OCI-LY1 (cell line): Measurements from ENCODE around the gene CDH8.

ENCODE experiments used
- H2AFZ ChIP-seq: fragments of 200-600 bp; sonication (generic), shearing (Covaris generic); 2 replicates; pipeline ENCODE4 v1.6.0; 2014; ENCODE audit warnings: antibody characterized with exemption, mild to moderate bottlenecking, low read length
- H3F3A ChIP-seq: fragments of 200-600 bp; sonication (generic), shearing (Covaris generic); 2 replicates; pipeline ENCODE4 v1.6.0; 2014; ENCODE audit warnings: mild to moderate bottlenecking, antibody characterized with exemption, low read length, moderate library complexity; ENCODE audit not compliant: insufficient read depth
- H3K27ac ChIP-seq: fragments of 200-600 bp; sonication (generic); 2 replicates; pipeline ENCODE4 v1.5.1; 2014; ENCODE audit warnings: low read length, mixed run types, mild to moderate bottlenecking, low read depth; ENCODE audit not compliant: poor library complexity, severe bottlenecking
- H3K27me3 ChIP-seq: fragments of 200-600 bp; sonication (generic); 2 replicates; pipeline ENCODE4 v1.6.0; 2014; ENCODE audit warnings: antibody characterized with exemption, mild to moderate bottlenecking, low read length, moderate library complexity; ENCODE audit not compliant: insufficient read depth
- H3K36me3 ChIP-seq: fragments of 200-600 bp; sonication (generic); 2 replicates; pipeline ENCODE4 v1.6.1; 2014; ENCODE audit warnings: mild to moderate bottlenecking, antibody characterized with exemption, low read length, moderate library complexity, mixed read lengths; ENCODE audit not compliant: insufficient read depth
- H3K4me1 ChIP-seq: fragments of 200-600 bp; sonication (generic); 2 replicates; pipeline ENCODE4 v1.5.1; 2014; ENCODE audit warnings: mild to moderate bottlenecking, low read length, moderate library complexity; ENCODE audit not compliant: insufficient read depth, severe bottlenecking
- H3K4me2 ChIP-seq: fragments of 200-600 bp; sonication (generic), shearing (Covaris generic); 2 replicates; pipeline ENCODE4 v1.6.1; 2014; ENCODE audit warnings: low read length
- H3K4me3 ChIP-seq: fragments of 200-600 bp; sonication (generic); 2 replicates; pipeline ENCODE4 v1.5.1; 2014; ENCODE audit warnings: low read length, low read depth, mild to moderate bottlenecking, mixed read lengths; ENCODE audit not compliant: poor library complexity, severe bottlenecking
- H3K79me2 ChIP-seq: fragments of 200-600 bp; shearing (Covaris generic); 2 replicates; pipeline ENCODE4 v1.6.1; 2016; ENCODE audit warnings: mixed run types, low read length, mixed read lengths; ENCODE audit not compliant: insufficient read depth
- H3K9ac ChIP-seq: fragments of 200-600 bp; sonication (generic), shearing (Covaris generic); 2 replicates; pipeline ENCODE4 v1.6.1; 2014; ENCODE audit warnings: mild to moderate bottlenecking, low read length, mixed read lengths
- H3K9me2 ChIP-seq: fragments of 200-600 bp; sonication (generic), shearing (Covaris generic); 2 replicates; pipeline ENCODE4 v1.6.1; 2014; ENCODE audit warnings: low read depth, mild to moderate bottlenecking, low read length, mixed read lengths
- H3K9me3 ChIP-seq: fragments of 200-600 bp; shearing (Covaris generic); 2 replicates; pipeline ENCODE4 v1.6.1; 2014; ENCODE audit warnings: low read length, mixed read lengths
- H4K20me1 ChIP-seq: fragments of 200-600 bp; sonication (generic), shearing (Covaris generic); 2 replicates; pipeline ENCODE4 v1.6.0; 2016; ENCODE audit warnings: mild to moderate bottlenecking, low read length; ENCODE audit not compliant: insufficient read depth
- CTCF ChIP-seq: fragments of 200-600 bp; sonication (generic), shearing (Covaris generic); IDR thresholded peaks from 2 replicates; pipeline ENCODE4 v1.5.1; 2017; ENCODE audit warnings: mild to moderate bottlenecking, antibody characterized with exemption, low read length, moderate library complexity, mixed read lengths
- EZH2 ChIP-seq: fragments of 200-600 bp; sonication (generic), shearing (Covaris generic); IDR thresholded peaks from 2 replicates; pipeline ENCODE4 v1.8.0; 2017; ENCODE audit warnings: borderline replicate concordance, mixed run types, mild to moderate bottlenecking, antibody characterized with exemption, low read length, moderate library complexity, mixed read lengths

The CDH8 gene

GRCh38 chr16:61644736-61645135 is 391.5 kb downstream of the CDH8 start:
- no peak overlapping the region for H2AFZ ChIP-seq
- H3K4me3 ChIP-seq, result no peak overlapping the region
- no peaks in the 10 kb centered on the region for H3K9me2 ChIP-seq
- H4K20me1 ChIP-seq, result no peaks in the 10 kb centered on the region
- no peak overlapping the region for H3K27ac ChIP-seq
- no peak overlapping the region for H3K4me2 ChIP-seq
- H3K9ac ChIP-seq, result no peak overlapping the region
- H3K79me2 ChIP-seq, result no peaks in the 10 kb centered on the region
- no peaks in the 10 kb centered on the region for H3K36me3 ChIP-seq
- no peaks in the 10 kb centered on the region for H3K27me3 ChIP-seq
- no peaks in the 10 kb centered on the region for H3K4me1 ChIP-seq
- no peaks in the 10 kb centered on the region for H3K9me3 ChIP-seq
- TF ChIP-seq EZH2, result no peak
- TF ChIP-seq CTCF, result no peak
- H3F3A ChIP-seq, result no peaks in the 10 kb centered on the region

GRCh38 chr16:61617219-61617783 is 418.9 kb downstream of the CDH8 start:
- Histone ChIP-seq H3K9me2 (no peaks in the 10 kb centered on the region), H3F3A (no peaks in the 10 kb centered on the region), H3K9ac (no peak overlapping the region), H3K27ac (no peak overlapping the region), H3K27me3 (no peaks in the 10 kb centered on the region), H2AFZ (no peak overlapping the region), H4K20me1 (no peaks in the 10 kb centered on the region), H3K4me2 (no peak overlapping the region), H3K4me1 (no peaks in the 10 kb centered on the region), H3K9me3 (no peaks in the 10 kb centered on the region), H3K79me2 (no peaks in the 10 kb centered on the region), H3K4me3 (no peak overlapping the region), H3K36me3 (no peaks in the 10 kb centered on the region)
- TF ChIP-seq CTCF (no peak), EZH2 (no peak)

- Histone ChIP-seq H3K27me3 (no peaks in the 10 kb centered on the region), H3K4me1 (no peaks in the 10 kb centered on the region), H3K36me3 (no peaks in the 10 kb centered on the region), H4K20me1 (no peaks in the 10 kb centered on the region), H3K4me3 (no peak overlapping the region), H3K9ac (no peak overlapping the region), H3K9me2 (no peaks in the 10 kb centered on the region), H3F3A (no peaks in the 10 kb centered on the region), H2AFZ (no peak overlapping the region), H3K79me2 (no peaks in the 10 kb centered on the region), H3K4me2 (no peak overlapping the region), H3K27ac (no peak overlapping the region), H3K9me3 (no peaks in the 10 kb centered on the region)
- TF ChIP-seq CTCF (no peak), EZH2 (no peak)
Observed at GRCh38 chr16:61616088-61616487, 420.1 kb downstream of the CDH8 start.
